ENCODE measurements around the gene XRRA1.

XRRA1 gene

DNA sequence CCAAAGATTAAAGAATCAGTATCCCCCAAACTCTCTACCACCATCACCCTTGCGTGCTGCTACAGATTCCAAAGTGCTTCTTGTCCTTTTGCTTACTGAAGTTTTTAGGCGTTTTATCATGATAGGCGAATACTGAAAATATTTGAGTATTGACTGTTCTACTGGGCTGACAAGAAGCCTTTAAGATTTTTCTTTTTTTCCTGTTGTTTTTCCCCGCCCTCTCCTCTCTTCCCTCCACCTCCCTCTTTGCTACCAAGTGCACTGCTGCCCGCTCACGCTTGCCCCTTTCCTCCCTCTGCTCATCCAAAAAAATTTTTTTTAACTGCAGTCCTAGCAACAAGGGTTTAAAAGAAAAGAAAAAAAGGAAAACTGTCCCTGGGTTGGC is 854 bp upstream of the XRRA1 start:
- DNase-seq, result no peak

DNA sequence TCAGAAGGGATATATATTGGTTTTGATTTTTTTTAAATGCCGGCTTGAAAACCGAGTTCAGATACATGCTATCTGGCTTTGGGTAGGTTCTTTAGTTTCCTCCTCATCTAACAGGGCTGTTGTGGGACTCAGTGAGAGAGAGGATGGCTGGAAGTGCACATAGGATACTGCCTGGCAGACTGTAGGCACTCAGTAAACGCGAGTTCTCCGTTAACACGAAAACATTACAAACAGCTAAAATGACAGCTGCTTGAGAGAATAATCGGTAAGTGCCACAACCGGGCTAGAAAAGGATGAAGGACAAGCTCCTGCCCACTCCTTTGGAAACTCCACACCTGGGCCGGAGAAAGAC is 369 bp downstream of the XRRA1 start:
- no peak for DNase-seq

DNA sequence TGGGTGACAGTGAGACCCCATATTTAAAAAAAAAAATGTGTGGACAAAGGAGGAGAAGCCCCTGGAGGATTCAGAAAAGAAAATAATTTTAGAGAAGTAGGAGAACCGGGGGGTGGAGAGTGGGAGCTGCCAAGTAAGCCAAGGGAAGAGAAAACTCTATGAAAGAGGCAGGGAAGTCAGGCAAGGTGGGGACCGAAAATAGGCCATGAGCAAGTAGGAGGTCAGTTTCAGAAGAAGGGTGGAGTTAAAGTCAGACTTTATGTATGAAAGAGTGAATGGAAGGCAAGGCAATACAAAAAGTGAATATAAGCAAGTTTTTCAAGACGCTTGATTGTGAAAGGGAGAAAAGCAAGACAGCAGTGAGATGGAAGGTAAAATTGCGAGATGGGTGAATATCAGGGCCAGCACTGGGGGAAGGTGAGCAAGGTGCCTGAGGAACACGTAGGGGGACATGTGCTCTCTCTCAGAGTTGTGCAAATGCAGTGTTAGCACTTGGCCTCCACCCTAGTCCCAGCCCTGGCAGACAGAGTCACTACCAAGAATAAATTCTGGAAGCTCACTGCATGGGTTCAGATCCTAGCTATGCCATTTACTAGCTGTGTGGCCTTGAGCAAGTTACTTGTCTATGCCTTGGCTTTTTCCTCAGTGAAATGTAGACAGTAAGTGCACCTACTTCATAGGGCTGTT is 6.7 kb downstream of the XRRA1 start:
- no peak for DNase-seq

DNA sequence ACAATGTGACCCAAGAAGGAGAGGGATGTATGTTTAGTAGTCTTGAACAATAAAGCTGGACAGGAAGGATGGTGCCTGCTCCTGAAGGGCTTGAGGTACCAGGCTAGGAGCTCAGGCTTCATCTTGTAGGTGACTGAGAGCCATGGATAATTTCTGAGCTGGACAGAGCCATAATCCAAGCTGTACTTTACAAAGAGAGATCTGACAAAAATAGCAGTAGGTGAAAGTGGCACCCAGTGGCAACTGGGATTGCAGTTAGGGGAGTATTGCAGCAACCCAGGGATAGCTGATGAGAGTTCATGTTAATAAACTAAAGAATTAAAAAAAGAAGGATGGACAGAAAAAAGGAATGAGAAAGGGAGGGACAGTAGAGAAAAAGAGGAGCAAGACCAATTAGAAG is 7.4 kb downstream of the XRRA1 start:
- DNase-seq, result no peak

DNA sequence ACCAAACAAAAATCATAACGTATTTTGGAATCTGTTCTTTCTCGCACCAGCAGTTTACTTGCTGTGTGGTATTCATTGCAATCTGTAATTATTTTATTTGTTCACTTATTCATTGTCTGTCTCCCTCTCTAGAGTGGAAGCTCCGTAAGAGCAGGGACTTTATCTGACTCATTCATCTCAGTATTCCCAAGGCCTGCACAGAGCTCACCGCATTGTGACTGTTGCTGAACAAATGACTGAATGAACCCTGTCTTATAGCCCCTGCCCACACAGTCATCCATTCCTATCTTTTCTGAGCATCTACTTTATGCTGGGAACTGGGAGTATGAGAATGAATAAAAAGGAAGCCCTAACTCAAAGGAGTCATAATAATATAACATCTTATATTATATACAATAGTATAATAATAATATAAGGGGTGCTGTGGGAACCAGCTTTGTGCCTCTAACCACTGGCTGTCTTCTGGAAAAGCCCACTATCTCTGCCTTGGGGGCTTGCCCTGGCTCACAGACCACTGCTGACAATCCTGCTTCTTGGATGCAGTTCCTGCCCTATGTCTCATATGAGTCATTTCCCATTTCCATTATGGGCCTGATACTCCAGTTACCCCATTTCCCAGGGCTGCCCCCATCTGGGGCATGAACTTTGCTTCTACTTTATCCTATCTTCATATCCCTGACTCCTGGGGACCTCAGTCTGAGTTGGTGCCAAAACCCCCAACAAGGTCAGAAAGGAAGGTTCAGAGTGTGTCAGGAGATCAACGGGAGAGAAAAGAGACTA is 11.0 kb downstream of the XRRA1 start:
- no peak for DNase-seq

DNA sequence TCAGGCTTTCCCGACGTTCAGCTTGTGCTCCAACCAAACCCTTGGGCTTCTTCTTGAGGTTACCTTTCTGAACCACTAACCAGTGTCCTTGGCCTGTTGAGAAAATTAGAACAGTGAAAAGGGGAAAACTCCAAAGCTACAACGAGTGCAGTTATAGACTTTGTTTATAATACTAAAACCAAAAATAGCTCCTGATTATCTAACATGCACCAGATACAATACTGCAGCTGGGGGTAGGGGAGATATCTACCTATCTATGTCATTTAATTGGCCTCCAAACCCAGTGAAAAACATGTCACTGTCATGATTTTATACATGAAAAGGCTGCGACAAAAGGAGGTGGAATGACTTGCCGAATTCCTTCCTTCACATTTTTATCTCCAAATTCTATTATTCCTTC is 11.9 kb downstream of the XRRA1 start:
- no peak for DNase-seq

DNA sequence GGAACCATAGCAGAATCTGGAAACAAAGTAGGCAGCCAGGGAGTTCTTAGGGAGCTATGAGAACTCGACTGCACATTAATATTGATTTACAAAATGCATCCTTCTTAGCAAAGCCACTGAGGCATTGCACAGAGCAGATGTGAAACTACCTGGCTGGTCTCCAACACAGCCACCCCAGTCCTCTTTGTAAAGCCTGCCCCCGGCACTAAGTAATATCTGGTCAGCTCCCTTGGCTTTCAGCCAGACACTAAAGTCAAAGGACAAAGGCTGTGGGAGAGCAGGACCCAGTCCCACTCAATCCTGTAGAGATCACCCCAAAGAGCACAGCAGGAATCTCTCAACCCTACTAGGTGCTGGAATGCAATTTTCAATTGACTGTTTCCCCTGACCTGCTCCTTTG is 12.8 kb downstream of the XRRA1 start:
- DNase-seq, result no peak

DNA sequence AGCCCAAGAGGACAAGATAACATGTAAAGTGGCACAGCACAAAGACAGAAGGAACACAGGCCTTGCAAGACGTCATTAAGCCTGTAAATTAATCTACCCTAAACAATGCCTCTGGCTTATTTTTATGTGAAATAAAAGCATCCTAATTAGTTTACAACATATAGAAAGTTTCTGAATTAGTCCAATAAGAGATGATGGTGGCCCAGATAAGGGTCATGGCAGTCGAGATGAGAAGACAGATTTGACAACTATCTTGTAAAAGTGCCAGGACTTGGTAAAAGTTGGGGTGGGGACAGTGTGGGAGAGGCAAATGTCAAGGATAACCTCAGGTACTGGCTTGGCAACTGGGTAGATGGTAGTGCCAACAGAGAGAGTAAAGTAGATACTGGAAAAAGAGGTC is 13.6 kb downstream of the XRRA1 start:
- no peak for DNase-seq

DNA sequence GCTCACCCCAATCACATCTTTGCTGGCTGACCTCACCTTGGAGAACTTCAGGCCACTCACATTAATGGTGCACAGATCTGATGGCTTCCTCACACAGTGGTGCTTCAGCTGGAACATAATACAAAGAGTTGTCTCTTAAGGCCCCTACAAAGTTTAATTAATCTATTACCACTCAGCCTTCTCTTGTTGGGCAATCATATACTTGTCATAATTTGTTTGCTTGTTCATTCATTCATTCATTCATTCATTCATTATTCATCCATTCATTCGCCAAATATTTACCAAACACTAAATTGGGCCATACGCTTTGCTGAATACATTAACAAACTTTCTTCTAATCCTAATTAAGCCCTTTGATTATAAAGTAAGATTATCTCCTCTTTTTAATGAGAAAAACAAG is 15.1 kb downstream of the XRRA1 start:
- DNase-seq, result no peak

DNA sequence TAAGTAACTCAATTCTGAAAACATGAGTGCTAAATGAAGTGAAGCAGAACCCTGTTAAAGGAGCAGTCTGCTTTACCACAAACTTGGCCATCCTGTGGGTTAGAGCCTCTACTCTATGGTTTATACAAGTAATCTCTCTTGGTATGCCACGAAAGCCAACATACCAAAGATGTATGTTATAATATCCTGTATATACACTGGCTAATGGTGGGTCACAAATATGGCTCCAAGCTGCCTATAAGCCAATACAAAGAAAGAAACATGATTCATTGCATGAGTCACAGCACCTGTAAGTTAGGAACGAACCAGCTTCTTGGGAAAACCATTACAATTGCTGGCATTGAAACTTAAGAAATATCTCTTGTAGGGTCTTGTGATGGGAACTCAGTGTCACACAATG is 16.1 kb downstream of the XRRA1 start:
- no peak for DNase-seq

DNA sequence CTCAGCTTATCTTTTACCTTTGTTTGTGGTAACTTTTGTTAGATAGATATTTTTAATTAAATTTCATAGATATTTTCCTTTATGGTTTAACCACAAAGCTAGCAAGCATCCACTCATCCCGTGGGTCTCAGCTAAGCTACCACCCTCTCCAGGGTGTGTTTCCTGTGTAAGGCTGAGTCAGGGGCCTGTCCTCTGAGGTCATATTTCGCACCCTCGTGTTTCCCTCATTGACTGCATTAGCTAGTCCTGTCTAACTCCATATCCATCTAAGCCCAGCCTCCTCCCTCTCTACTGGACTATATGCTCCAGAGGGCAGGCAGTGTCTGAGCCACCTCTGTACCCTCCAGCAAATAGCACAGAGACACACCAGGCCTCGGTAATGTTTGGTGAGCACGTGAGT is 16.7 kb downstream of the XRRA1 start:
- DNase-seq, result no peak

DNA sequence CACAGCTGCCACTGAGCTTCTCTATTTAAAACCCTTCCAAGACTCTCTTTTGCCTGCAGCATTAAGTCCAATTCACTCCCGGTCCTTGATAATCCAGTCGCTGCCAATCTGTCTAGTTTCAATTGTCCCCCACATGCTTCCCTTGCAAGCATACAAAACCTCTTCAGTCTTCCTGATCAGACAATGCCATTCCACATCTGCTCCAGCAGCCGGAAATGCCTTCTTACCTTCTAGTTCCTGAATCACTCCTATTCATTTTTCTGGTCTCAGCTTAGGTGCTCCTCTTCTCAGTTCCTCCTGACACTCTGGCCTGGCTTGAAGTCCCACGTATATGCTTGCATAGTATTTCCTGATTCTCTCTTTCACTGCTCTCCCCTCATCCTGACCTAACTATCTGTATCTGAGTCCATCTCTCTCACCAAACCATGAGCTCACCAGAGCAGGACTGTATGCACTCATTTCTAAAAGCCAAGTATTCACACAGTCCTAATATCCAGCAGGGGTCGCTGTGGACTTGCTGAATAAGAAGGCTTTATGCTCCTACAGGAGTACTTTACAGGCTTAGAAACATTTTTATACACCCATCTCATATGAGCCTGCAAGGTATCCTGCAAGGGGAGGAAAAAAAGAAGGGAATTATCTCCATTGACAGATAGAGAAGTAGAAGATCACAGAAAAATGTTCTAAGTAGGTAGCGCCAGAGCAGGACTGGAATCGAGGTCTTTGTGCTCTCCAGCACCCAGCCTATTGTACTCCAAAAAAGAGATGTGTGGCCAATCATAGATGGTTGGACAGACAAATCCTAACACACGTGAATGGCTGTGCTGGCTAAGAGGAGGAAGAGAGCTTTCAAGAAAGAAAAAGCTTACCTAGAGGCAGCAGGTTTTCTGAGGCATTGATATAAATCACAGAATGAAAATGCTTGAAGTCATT is 19.2 kb downstream of the XRRA1 start:
- peak; percentile 58 for DNase-seq

DNA sequence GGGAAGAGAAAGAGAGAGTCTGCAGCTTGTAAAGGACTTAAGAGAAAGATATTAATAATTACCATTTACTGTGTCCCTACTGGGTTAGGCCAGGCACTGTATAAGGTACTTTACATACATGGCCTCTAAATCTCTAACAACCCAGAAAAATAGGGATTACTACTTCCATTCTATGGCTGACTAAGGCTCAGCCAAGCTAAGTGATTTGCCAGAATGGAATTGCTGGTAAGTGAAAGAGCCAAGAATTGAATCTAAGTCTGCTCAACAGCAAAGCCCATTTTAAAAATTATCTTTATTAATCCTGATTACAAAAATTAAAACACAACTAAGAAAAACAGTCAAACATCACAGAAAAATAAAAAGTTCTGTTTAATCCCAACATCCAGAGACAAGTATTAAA is 21.4 kb downstream of the XRRA1 start:
- DNase-seq, result no peak

DNA sequence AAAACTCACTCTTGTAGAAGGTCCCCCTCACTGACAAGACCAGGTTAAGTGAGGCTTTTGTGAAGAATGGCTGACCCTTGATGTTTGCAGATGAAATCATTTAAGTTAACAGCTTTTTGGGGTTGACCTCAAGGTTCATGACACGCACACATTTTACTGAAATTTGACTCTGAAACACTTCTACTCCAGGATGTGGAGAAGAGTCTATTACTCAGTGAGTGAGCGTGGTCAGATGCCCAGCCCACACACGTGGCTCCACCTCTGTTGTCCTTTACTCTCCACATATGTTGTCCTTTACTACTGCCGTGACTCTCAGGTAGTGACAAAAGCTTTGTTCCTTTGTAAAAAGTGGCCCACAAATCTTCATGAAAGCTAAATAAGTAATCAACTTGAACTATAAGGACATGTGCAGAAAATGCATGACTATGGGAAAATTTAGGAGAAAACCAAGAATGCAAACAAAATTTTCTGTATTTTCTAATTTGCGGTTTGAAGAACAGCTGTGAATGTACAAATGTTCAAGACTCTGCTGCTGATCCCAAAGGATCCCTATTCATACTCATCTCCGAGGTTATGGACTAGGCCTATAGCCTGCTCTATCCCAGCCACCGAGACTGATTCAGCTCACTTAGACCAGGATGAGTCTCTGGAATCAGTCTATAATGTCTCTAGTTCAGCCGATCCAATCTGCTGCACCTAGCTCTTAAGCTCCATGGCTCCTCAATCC is 22.4 kb downstream of the XRRA1 start:
- DNase-seq, result no peak

DNA sequence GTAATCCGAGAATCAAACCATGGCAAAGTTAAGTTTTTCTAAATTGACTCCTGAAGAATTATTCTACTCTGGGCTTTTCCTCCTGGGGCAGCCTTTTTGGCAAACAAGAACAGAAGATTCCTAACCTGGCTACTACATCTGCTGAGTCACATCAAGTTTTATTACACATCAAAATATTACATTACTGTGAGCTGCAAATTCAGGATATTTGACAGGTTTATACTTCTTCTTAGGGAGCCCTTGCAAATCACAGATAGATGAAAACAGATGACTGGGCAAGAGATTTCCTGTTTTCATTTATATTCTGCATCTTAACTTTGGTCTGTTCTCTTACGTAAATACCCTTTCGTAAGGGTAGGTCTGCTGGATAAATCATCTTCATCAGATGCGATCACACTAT is 23.6 kb downstream of the XRRA1 start:
- DNase-seq, result no peak

DNA sequence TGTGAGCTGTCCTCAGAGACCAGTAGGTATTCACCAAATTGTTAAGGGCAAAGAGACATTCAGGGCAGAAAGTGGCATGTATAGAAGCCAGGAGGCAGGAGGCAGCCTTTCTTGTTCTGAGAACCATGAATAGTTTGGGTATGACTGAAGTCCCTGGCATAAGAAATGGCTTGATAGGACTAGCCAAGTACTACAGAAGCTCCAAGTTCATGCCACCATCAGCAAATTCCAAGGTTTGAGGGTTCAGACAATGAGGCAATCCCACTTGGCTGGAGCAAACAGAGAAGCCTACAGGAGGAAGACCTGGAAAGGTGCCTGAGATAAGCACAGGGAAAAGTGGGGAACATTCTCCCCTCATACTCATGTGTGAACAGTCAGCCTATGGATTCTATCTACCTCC is 25.8 kb downstream of the XRRA1 start:
- no peak for DNase-seq

DNA sequence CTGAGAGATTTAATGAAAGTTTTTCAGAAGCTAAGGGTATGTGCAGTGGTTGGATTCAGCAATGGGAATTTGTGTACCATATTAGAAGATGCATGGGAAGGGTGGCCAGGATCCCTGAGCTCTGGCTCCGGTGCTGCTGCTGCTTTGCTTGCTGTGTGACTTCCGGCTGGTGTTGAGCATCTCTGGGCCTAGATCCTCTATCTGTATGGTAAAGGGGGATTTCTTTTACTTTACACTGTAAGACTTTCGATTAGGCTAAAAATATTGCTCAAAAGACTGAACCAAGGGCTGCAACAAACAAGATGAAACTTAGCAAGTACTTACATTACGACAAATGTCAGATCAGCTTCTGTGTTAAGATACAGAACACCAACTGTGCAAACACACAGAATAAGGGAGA is 39.1 kb downstream of the XRRA1 start:
- no peak for DNase-seq

DNA sequence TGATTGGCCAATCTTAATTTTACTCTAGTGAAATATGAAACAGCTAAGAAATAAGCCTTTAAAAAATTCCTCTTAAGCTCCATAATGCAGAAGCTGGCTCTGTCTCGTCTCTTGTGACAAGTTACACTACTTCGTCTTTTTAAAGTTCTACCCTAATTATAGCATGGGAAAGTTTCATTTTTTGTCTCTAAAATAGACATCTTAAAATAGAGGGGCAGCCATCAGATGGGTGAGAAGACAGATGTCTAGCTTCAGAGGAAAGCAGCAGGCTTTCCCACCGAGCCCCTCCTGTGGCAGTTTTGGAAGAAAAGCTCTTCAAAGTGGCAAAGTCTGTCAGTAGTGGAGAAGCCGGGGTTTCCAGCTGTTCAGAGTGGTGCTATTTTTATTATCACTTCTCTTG is 39.5 kb downstream of the XRRA1 start:
- no peak for DNase-seq

DNA sequence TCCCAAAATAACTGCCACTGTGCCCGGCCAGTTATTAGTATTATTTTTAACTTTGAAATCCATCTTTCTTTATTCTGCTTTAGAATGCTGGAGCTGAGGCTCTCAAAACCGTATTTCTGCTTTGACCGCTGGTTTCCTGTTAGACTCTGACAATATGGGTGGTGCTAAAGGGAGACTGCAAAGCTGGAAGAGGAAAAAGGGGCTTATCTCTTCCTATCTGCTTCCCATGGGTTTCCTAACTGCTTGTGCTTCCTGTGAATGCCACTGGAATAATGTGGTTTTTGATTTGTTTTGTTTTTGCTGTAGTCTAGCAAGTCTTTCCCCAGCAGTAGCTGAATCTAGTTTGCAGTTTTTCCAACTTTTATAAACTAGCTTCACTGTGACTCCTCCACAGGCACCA is 43.6 kb downstream of the XRRA1 start:
- DNase-seq, result no peak

DNA sequence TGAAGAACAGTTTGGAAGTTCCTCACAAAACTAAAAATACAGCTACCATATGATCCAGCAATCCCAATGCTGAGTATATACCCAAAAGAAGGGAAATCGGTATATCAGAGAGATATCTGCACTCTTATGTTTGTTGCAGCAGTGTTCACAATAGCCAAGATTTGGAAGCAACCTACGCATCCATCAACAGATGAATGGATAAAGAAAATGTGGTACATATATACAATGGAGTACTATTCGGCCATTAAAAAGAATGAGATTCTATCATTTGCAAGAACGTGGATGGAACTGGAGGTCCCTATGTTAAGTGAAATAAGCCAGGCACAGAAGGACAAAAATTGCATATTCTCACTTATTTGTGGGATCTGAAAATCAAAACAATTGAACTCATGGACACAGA is 46.5 kb downstream of the XRRA1 start:
- DNase-seq, result no peak

DNA sequence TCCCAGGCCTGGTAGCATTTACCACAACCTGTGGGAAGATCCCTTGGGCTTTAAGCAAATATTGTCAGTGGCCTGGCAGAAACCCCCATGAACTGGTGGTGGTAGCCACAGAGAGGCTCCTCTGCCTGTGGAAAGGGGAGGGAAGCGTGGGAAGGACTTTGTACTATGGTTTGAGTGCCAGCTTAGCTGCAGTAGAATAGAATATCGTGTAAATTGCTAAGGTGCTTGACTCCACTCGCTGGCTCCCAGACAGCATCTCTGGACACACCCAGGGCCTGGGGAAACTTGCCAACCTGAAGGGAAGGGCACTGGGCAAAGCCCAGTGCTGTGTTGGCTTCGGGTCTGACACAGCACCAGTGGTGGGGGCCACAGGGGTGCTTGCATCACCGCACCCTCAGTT is 52.6 kb downstream of the XRRA1 start:
- no peak for DNase-seq

DNA sequence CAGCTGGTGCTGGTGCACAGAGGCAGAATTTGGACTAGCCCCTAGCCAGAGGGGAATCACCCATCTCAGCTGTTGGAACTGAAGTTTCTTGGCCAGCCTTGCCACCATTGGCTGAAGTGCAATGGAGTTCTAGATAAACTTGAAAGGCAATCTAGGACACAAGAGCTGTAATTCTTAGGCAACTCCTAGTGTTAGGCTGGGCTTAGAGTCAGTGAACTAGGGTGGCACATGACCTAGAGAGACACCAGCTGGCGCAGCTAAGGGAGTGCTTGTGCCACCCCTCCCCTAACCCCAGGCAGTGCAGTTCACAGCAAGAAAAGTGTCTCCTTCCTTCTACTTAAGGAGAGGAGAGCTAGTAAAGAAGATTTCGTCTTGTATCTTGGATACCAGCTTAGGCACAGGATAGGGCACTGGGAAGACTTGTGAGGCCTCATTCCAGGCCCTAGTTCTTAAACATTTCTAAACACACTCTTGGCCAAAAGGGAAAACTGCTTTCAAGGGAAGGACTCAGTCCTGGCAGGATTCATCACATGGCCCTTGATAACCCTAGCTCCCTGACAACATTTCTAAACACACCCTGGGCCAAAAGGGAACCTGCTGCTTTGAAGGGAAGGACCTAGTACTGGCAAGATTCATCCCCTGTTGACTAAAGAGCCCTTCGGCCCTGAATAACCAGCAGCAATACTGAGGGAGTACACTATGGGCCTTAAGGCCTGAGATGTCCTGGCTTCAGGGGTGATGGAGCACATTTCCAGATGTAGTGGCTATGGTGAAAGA is 53.4 kb downstream of the XRRA1 start:
- DNase-seq, result no peak
